Endometrium (tissue), 2 donors: ENCODE measurements around the gene AP3D1.

ENCODE experiments used
- FAIRE-seq: peaks from 2 replicates; lab custom pipeline; 2012; peaks lifted over from hg19 to GRCh38; lab: Jason Lieb, UNC
- donor health status: control.
- donor health status: control.

Gene AP3D1

DNA sequence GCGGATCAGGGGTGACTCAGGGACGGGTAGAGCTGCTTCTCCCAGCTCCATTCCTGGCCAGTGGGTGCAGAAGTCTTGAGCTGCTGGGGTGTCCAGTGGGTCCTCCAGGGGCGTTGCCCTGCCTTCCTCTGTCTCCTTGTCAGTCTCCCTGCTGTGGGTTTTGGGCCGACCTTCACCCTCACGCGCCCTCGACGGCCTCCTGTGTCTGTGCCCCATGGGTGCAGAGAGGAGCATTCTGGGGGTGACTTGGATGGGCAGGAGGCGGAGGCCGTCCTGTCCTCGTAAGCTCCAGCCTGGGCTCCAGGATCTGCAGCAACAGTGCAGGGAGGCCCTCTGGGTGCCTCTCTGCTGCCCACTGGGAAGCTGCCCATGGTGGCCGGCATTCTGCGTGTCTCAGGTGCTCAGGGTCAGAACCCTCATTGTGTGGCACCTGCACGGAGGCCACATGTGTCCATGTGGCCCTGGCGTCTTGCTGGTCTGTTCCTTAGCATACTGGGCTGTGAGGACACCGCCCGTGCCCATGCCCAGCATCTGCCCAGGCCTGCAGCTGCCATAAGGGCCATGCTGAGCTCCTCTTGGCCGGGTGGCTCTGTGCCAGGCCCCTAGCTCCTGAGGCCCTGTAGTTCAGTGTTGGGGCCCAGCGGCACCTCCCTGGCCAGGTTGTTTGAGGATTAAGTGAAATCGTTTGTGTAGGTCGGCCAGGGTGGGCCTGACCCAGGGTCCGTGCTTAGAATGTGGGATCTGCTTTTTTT lies 29.7 kb upstream of the AP3D1 start:
- FAIRE-seq: no peak

DNA sequence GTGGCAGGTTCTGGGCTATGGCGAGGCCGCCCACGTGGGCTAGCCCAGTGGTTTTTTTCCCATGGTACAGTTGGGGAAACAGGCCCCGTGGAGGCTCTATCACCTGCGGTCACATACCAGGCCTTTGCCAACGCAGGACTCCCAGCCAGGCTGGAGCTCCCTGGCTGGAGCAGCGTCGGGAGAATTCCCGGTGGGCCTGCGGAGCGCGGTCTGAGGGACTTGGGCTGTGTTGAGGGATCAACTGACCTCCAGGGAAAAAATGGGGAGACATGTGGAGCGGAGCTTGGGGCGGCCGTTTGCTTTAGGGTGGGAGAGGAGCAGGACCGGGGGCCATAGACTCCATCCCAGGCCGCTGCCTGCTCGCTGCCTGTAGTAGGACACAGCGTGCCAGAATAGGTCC lies 28.7 kb upstream of the AP3D1 start:
- FAIRE-seq: no peak

DNA sequence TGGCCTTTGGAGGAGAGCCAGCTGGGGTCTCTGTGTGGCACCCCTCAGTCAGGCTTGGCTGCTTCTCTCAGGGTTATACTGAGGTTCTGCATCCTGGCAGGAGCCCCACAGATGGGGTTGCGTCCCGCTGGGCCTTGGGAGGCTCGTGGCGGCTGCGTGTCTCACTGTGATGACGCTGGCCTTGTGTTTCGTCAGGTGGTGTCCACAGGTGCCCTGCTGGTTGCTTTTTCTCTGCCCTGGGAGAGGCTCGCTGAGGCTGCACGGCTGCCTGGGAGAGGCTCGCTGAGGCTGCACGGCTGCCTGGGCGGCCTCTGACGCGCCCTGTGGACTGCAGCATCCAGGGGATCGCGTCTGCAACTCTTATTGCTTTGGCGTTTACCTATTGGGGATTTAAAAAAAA lies 27.7 kb upstream of the AP3D1 start:
- FAIRE-seq: no peak

DNA sequence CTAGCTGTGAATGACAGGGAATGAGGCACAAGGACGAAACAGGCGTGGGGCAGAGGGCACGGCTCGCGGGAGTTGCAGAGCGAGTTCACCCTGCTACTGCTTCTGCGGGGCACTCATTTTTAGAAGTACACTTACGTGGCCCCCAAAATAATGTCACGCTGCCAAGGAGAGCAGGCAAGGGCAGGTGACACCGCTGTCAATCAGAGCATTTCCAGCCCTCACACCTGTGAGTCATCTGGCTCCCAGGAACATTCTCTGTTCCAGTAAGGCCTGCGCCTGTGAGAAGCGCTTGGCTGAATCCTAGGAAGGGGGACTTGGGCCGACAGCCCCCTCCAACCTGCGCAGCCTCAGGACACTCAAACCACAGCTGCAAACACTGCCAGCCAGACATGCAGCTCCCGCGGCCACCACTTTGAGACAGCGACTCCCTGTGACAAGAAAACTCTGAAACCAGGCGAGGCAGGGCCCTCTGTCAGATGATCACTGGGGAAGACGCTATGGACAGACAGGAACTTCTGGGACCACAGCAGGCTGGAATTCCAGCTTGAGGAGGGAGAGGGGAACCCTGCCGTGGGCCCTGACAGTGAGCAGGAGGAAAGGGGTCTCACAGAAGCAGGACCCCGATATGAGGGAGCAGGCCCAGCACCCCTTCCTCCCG lies 25.1 kb upstream of the AP3D1 start:
- FAIRE-seq: no peak

DNA sequence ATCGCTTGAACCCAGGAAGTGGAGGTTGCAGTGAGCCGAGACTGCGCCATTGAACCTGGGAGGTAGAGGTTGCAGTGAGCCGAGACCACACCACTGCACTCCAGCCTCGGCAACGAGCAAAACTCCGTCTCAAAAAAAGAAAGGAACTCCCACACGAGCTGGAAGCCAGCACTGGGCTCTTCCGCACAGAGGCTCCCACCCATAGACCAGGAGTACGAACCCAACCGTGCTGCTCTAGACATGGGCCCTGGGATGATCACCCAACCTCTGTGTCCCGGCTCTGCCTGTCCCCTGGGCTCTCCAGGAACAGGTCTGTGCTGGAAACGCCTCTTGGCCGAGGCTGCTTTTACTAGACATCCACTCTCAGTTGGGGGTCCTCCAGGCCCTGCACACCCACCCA lies 24.4 kb upstream of the AP3D1 start:
- no peak for FAIRE-seq

DNA sequence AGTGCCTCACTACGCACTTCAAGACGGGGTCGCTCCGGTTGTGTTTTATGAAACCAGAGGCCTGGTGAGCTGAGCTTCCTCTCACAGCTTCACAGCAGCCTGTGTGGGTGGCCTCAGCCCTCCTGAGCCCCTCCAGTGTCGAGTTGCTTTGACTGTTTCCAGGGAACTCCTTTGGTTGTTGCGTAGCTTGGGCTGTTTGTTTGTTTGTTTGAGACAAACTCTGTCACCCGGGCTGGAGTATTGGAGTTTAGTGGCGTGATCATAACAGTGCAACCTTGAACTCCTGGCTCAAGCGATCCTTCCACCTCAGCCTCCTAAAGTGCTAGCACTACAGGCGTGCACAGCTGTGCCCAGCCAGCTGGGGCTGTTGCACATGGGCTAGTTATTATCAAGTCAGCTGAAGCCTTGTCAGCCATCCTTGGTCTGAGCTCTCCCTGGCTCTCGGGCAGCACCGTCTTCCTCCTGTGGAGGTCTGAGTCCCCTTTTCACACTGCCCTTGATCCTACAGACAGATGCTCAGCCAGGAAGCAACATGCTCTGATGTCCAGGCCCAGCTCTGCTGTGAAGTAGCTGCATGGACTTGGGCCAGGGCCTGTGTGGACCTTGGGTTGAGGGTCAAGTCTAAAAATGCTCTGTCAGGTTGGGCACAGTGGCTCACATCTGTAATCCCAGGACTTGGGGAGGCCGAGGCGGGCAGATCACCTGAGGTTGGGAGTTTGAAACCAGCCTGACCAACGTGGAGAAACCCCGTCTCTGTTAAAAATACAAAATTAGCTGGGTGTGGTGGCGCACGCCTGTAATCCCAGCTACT lies 22.6 kb upstream of the AP3D1 start:
- no peak for FAIRE-seq

DNA sequence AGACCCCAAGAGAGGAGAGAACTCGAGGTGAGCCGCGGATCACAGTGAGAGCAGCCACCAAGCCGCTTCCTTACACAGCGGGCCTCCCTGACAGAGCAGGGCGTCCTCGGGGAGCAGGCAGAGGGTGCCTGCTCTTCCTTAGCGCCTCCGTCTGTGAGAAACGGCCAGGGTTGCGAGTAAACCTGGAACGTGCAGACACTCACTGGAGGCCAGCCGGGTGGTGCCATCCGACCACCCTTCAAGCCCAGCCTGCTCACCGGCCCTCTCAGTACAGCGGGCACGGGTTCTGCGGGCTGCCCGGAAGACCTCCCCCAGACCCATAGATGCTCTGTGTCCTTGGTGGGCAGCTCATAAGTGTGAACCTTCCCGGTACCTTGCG lies 22.0 kb upstream of the AP3D1 start:
- FAIRE-seq: no peak

DNA sequence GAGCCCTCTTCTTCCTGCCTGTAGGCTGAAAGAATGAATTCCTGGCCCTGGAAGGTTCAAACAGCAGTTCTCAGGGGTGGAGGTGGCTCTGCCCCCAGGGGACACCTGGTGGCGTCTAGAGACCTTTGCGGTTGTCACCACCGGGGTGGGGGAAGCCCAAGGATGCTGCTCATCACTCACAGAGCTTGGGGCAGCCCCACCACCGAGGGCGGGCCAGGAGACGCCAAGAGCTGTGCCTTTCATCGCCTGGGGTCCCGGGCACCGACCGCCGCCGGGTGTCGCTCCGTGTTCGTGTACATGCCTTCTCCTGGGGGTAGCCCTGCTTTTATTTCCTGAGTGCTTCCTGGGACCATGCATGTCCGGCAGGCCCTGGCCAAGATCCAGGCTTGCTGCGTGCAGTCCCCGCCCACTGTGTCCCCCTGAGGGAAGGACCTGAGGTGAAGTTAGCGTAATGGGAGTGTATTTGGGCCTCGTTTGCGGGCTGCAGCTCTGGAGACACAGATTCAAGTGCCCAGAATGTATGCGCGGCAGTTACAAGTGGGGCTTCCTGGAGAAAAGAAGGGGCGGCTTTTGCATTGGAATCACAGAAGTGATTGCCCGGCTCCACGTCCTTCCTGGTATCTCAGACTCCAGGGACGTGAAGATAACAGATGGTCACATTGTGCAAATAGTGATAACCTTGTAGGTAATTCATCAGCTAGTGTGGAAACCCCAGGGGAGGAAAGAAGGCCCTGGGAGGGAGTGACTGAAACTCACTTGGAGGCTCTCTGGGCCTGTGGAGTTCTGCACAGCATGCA lies 20.2 kb upstream of the AP3D1 start:
- FAIRE-seq: no peak

DNA sequence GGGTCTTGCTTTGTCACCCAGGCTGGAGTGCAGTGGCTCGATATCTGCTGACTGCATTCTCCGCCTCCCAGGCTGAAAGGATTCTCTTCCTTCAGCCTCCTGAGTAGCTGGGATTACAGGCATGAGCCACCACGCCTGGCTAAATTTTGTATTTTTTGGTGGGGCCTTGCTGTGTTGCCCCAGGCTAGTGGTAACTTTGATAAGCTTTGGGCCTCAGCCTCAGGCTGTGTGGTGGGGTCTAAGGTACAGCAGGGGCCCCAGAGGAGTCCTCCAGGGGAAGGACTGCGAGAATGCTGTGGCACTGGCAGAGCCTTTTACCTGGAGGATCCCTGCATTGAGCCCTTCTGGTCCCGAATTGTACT lies 19.6 kb upstream of the AP3D1 start:
- FAIRE-seq: no peak

DNA sequence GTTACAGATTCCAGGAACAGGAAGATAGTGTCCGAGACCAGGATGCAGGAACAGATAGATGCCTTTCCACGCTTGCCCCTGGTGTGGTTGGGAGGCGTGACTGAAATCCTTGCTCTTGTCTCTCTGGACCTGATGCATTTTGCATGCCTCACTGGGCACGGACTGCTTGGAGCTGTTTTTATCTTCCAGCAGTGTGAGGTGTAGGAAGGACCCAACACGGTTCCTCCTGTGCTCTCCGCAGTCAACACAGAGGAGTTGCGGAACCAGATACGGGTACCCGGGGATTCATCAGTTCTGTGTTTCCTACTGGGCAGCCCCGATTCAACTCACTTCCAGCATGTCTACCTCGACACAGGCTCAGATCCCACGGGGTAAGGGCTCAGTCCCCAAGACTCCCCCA lies 18.9 kb upstream of the AP3D1 start:
- FAIRE-seq: no peak

DNA sequence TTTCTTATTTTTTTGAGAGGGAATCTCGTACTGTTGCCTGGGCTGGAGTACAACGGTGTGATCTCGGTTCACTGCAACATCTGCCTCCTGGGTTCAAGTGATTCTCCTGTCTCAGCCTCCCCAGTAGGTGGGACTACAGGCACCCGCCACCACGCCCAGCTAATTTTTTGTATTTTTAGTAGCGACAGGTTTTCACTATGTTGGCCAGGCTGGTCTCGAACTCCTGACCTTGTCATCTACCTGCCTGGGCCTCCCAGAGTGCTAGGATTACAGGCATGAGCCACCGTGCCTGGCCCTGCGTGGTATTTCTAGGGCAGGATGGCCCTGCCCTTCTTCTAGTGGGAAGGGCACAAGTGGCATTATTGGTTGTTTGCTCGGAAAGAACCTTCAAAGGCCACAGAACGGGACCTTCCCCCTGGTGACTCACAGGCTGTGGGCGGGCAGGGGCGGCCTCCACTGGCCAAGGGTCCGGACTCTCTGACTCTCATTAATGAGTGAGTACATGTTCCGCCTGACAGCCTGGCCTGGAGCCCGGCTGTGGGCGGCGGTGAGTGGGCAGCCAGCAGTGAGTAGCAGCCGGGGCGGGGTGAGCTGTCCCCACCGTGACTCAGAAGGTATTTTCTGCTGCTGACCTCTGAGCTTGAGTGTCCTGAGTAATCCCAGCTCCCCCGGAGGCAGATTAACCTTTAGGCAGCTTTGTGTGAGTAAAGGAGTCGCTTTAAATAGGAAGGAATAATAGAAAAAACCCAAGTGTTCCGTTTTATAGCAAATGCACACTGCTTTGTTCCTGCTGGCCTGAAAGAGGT lies 17.5 kb upstream of the AP3D1 start:
- peak; percentile 92 for FAIRE-seq

DNA sequence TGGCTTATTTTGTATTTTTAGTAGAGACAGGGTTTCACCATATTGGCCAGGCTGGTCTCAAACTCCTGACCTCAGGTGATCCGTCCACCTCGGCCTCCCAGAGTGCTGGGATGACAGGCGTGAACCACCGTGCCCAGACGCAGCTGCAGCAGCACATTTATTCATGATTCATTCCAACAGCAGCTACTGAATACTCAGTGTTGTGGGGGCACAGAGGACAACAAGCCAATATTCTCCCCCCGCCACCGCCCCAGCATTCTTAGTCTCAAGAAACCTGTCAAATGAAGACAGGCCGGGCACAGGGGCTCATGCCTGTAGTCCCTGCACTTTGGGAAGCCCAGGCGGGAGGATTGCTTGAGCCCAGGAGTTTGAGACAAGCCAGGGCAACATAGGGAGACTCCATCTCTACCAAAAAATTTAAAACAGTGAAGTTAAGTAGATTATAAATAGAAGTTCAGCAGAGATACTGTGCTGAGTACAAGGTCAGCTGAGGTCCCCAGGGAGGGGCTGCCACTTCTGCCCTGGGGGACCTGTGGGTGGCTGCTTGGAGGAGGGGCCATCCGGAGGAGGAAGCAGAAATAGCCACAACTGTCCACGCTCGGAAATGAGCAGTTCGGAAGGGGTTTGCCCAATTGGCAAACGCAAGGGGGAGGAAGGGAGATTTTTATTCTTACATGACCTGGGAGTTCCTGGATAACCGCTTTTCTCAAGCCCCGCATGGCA lies 16.7 kb upstream of the AP3D1 start:
- FAIRE-seq: no peak

DNA sequence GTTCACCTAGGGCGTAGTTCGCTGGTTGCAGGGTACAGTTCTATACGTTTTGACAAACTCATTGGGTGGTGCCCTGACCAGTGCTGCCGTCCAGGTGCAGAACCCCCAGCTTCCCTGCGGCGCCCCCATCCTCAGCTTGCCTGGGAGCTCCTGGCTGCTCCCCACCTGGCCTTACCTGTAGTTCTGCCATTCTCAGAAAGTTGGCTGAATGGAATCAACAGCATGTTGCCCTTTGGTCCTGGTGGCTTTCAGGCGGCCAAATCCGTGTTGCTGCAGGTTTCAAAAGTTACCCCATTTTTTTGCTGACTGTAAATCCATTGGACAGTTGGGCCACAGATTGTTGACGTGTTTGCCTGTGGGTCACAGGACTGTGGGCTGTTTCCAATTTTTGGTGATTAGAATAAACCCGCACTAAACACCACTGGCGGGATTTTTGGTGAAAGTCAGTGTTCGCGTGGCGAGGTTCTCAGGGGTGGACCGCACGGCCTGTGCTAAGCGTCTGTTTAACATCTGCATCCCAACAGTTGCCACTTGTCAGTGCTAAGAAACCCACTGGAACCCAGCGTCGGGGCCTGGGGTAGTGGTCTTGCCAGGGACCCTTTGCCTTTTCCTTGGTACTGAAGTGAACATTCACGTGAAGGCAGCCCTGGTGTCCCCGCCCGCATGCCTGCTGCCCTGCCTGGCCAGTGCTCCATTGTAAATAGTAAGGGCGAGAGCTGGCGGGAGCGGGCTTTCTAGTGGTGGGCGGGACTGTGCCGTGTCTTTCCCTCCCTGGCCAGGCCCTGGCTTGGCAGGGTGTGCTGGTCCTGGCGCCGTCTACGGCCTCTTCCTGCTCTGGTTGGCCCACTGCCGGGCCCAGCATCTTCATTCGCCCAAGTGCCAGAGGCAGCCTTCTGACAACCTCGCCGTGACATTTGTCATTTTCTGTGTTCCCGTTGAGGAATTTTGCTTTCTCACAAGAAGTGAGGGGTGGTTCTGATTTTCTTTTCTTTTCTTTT lies 15.7 kb upstream of the AP3D1 start:
- FAIRE-seq: no peak

DNA sequence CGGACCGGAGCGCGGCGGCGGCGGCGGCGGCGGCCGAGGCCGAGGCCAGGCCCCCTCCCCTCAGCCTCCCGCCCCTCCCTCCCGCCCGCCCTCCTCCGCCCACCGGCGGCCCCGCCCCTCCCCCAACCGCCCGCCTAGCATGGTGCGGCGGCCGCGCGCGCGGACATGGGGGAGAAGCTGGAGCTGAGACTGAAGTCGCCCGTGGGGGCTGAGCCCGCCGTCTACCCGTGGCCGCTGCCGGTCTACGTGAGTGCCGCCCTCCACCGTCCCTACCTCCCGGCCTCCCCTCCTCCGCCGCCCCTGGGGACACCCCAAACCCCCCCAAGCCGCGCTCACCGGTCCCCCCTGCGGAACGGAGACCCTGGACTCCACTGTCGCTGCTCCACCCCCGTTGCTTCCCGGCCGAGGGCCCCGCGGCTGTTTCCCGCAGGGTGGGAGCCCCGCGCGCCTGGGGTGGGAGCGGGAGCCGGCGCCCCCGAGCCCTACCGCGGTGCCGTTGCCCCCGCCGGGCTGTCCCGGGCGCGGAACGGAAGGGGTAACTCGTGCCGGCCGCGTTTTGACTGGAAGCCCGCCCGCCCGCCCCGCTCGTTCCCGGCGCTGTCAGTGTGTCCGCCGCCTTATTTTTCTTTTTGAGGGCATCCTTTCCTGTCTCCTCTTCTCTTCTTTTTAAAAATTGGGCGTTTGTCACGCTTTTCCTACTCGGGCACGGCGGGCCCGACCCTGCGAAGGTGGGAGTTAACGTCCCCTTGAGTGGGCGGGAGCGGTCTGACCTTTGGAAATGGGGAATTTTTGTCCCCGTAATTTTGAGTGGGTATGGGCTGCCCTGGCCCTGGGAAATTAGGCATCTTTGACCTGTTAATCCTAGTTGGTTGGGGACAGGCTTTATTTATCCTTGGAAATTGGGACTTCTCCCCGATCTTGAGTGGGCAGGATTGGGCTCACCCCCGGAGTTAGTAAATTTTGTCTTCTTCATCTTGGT lies 12.9 kb upstream of the AP3D1 start:
- no peak for FAIRE-seq

DNA sequence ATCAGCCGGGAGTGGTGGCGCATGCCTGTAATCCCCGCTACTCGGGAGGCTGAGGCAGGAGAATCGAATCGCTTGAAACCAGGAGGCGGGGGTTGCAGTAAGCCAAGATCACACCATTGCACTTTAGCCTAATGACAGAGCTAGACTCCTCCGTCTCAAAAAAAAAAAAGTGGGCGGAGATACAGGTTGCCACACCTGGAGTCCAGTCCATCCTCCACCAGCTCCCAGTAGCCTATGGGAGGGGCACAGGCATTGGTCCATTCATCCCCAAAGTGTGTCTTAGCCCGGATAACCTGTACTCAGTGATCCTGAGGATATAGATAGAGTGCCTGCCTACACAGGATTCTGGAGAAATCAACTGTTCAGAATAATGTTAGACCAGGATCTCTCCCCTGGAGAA lies 9.0 kb upstream of the AP3D1 start:
- FAIRE-seq: no peak

DNA sequence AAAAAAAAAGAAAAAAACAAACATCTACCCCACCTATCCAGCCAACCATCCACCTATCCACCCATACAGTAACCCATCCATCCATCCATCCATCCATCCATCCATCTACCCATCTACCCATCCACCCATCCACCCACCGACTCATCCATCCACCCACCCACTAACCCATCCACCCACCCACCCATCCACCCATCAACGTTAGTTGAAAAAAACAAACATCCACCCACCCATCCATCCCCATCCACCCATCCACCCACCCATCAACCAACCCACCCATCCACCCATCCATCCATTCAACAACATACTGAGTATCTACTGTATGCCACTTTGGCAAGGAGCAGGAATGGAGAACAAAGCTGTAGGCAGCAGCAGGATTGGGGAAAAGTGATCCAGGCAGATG lies 6.1 kb upstream of the AP3D1 start:
- no peak for FAIRE-seq

DNA sequence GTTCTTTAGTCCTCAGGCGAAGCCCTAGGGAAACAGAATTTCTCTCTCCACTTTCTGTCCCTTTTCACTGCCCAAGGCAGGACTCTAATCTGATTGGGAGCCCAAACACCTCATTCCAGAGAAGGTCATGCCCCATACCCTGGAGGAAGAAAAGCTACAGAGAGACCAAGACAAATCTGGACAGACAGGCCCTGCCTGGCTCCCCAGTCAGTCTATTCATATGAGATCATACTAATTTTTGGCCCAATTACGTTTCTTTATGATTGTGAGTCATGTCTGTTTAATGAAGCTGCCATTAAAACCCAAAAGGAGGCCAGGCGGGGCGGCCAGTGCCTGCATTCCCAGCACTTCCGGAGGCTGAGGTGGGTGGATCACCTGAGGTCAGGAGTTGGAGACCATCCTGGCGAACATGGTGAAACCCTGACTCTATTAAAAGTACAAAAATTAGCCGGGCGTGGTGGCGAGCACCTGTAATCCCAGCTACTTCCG lies 3.3 kb upstream of the AP3D1 start:
- FAIRE-seq: no peak

DNA sequence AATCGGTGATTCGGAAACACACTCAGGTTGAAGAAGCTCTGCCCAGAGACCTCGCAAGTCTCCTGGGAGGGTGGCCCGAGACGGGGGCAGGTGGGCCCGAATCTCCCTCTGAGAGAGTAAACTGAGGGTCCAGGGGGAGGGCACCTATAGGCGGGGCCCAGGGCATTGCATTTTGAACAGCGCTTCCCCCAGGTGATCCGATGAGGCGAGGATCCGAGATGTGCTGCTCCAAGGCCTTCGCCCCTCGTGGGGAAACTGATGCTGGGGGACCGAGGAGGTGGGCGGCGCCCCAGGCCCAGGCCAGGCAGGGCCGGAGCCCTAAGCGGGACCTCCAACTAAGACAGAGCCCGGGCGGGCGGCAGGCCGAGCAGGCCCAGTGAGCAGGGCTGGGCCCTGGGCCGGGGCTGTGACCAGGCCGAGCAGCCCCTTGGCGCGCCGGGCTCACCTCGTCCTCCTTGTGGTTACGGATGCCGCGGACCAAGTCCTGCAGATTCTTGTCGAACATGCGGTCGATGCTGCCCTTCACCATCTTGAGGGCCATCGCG lies 500 bp downstream of the AP3D1 start:
- no peak for FAIRE-seq
